Loucy (cell line): ENCODE measurements around the gene MSH2.

Experiments used
- H2AFZ ChIP-seq: fragments of 200-600 bp; sonication (generic); 2 replicates; pipeline ENCODE4 v1.6.0; 2016; ENCODE audit warnings: antibody characterized with exemption, mild to moderate bottlenecking, low read length, moderate library complexity
- H3F3A ChIP-seq: fragments of 200-600 bp; 2 replicates; pipeline ENCODE4 v1.6.0; 2016; ENCODE audit warnings: antibody characterized with exemption, low read depth, mild to moderate bottlenecking
- H3K27me3 ChIP-seq: fragments of 200-600 bp; sonication (generic); 2 replicates; pipeline ENCODE4 v1.6.1; 2014; ENCODE audit warnings: low read length, mild to moderate bottlenecking; ENCODE audit not compliant: insufficient read depth, poor library complexity, severe bottlenecking
- H3K36me3 ChIP-seq: fragments of 200-600 bp; sonication (generic); 2 replicates; pipeline ENCODE4 v1.6.1; 2016; ENCODE audit warnings: low read length; ENCODE audit not compliant: insufficient read depth
- H3K4me1 ChIP-seq: fragments of 200-600 bp; sonication (generic); 2 replicates; pipeline ENCODE4 v1.5.1; 2014; ENCODE audit warnings: low read length, mild to moderate bottlenecking; ENCODE audit not compliant: insufficient read depth, poor library complexity, severe bottlenecking
- H3K4me2 ChIP-seq: fragments of 200-600 bp; sonication (generic); 2 replicates; pipeline ENCODE4 v1.6.0; 2014; ENCODE audit warnings: antibody characterized with exemption, low read length, low read depth, mild to moderate bottlenecking; ENCODE audit not compliant: poor library complexity, severe bottlenecking
- H3K4me3 ChIP-seq: fragments of 200-600 bp; sonication (generic); 2 replicates; pipeline ENCODE4 v1.5.1; 2014; ENCODE audit warnings: low read length, mild to moderate bottlenecking, mixed read lengths; ENCODE audit not compliant: poor library complexity, severe bottlenecking
- H3K79me2 ChIP-seq: fragments of 200-600 bp; sonication (generic); 2 replicates; pipeline ENCODE4 v1.6.1; 2014; ENCODE audit warnings: low read length; ENCODE audit not compliant: insufficient read depth
- H3K9ac ChIP-seq: fragments of 200-600 bp; sonication (generic); 2 replicates; pipeline ENCODE4 v1.6.0; 2014; ENCODE audit warnings: mild to moderate bottlenecking, low read depth, low read length, moderate library complexity; ENCODE audit not compliant: poor library complexity, severe bottlenecking
- H3K9me2 ChIP-seq: fragments of 200-600 bp; sonication (generic); replicated peaks from 2 replicates; pipeline ENCODE4 v1.6.1; 2016; ENCODE audit warnings: low read depth, low read length, mixed read lengths
- H3K9me3 ChIP-seq: fragments of 200-600 bp; sonication (generic); 2 replicates; pipeline ENCODE4 v1.6.1; 2014; ENCODE audit warnings: mild to moderate bottlenecking, antibody characterized with exemption, low read length, low read depth; ENCODE audit not compliant: insufficient read depth
- H4K20me1 ChIP-seq: fragments of 200-600 bp; sonication (generic); 2 replicates; pipeline ENCODE4 v1.6.0; 2014; ENCODE audit warnings: antibody characterized with exemption, low read length, mild to moderate bottlenecking; ENCODE audit not compliant: insufficient read depth, poor library complexity, severe bottlenecking
- EZH2phosphoT487 ChIP-seq: fragments of 200-600 bp; IDR thresholded peaks from 2 replicates; pipeline ENCODE4 v1.6.1; 2018; ENCODE audit warnings: antibody characterized with exemption, mild to moderate bottlenecking, moderate library complexity, borderline replicate concordance
- TF ChIP-seq, protein P1 (sequence below): fragments of 200-600 bp; sonication (generic); conservative IDR thresholded peaks from 2 replicates; pipeline ENCODE4 v1.5.1; 2014; ENCODE audit warnings: mild to moderate bottlenecking, antibody characterized with exemption, low read length

MSH2 gene

DNA sequence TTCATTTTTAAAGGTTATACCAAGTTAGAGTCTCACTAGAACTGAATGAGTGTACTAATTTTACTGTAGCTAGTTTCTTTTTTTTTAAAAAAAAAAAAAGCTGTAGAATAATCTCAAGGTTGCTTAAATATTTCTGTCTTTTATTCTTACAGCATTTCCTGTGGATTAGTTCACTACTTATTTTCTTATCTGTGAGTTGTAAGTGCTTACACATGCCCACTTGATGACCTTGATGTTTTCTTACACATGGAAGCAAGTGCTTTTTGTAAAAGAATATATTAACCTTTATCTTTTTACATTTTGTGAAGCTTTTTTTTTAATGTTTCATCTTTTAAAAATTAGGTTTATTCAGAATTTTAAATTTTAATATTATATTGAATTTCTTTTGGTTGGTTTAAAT is 57.8 kb downstream of the MSH2 start:
- no peak overlapping the region for H3K4me2 ChIP-seq
- H3K79me2 ChIP-seq, result peaks cover 9% of the 10 kb centered on the region; the same call in 1 of the 2 replicates
- H4K20me1 ChIP-seq, result no peaks in the 10 kb centered on the region
- H3K4me3 ChIP-seq, result no peak overlapping the region
- peaks cover 50% of the 10 kb centered on the region for H3K36me3 ChIP-seq
- H2AFZ ChIP-seq, result no peak overlapping the region
- no peak for TF ChIP-seq EZH2phosphoT487
- TF ChIP-seq, protein P1, sequence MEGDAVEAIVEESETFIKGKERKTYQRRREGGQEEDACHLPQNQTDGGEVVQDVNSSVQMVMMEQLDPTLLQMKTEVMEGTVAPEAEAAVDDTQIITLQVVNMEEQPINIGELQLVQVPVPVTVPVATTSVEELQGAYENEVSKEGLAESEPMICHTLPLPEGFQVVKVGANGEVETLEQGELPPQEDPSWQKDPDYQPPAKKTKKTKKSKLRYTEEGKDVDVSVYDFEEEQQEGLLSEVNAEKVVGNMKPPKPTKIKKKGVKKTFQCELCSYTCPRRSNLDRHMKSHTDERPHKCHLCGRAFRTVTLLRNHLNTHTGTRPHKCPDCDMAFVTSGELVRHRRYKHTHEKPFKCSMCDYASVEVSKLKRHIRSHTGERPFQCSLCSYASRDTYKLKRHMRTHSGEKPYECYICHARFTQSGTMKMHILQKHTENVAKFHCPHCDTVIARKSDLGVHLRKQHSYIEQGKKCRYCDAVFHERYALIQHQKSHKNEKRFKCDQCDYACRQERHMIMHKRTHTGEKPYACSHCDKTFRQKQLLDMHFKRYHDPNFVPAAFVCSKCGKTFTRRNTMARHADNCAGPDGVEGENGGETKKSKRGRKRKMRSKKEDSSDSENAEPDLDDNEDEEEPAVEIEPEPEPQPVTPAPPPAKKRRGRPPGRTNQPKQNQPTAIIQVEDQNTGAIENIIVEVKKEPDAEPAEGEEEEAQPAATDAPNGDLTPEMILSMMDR, result no peak
- no peaks in the 10 kb centered on the region for H3K9me2 ChIP-seq
- H3K27me3 ChIP-seq, result no peaks in the 10 kb centered on the region
- no peak overlapping the region for H3K9ac ChIP-seq
- no peaks in the 10 kb centered on the region for H3K9me3 ChIP-seq
- H3F3A ChIP-seq, result peaks cover 7% of the 10 kb centered on the region; the same call in 1 of the 2 replicates
- peaks cover 30% of the 10 kb centered on the region for H3K4me1 ChIP-seq

DNA sequence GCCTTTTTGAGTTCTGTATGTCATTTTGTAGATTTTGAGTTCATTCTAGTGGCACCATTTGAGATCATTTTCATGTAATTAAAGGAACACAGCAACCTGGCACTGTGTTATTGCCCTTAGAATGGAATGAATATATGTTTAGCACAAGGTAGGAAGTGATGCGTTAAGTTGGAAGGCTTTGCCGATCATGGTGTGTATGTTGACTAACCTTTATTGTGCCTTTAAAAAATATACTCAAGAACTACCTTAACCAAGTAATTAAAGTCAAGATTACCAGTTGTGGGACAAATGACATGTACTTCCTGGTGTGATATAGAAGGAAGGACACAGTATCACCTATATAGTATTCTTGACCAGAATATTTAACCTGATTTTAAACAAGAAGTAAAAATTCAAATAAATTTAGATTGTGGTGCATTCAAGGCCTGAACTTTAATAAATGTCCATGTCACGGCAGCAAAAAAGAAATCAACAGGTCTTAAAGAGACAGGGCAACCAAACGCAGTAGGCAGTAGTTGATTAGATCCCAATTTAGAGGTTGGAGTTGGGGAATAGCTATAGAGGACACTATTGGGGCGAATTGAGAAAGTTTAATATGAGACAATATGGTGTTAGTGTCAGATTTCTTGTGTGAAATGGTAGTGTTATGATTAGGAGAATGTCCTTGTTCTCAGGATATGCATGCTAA is 68.6 kb downstream of the MSH2 start:
- no peak overlapping the region for H3K9ac ChIP-seq
- peaks cover 77% of the 10 kb centered on the region for H3K36me3 ChIP-seq

DNA sequence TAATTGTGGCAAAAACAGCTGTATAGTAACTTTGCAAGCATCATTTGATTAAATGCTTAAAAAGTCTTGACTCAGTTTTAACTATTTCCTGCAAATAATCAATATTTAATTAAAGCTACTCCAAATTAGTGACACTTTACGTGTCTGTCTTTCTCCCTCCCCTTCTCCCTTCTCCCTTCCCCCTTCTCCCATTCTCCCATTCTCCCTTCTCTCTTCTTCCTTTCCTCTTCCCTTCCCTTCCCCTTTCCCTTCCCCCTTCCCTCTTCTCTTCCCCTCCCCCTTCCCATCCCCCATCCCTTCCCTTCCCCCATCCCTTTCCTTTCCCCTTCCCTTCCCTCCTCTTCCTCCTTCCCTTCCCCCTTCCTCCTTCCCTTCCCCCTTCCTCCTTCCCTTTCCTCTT is 76.9 kb downstream of the MSH2 start:
- H3K9me2 ChIP-seq, result no peaks in the 10 kb centered on the region
- no peaks in the 10 kb centered on the region for H3K9me3 ChIP-seq
- H3K27me3 ChIP-seq, result no peaks in the 10 kb centered on the region
- TF ChIP-seq, protein P1, result no peak
- TF ChIP-seq EZH2phosphoT487, result no peak
- H3F3A ChIP-seq, result no peaks in the 10 kb centered on the region
- H3K4me1 ChIP-seq, result no peaks in the 10 kb centered on the region
- H2AFZ ChIP-seq, result no peak overlapping the region
- no peaks in the 10 kb centered on the region for H3K79me2 ChIP-seq
- H3K4me2 ChIP-seq, result no peak overlapping the region
- peaks cover 74% of the 10 kb centered on the region for H3K36me3 ChIP-seq
- no peak overlapping the region for H3K9ac ChIP-seq
- no peaks in the 10 kb centered on the region for H4K20me1 ChIP-seq
- no peak overlapping the region for H3K4me3 ChIP-seq

More for the DNA sequence above, 68.6 kb downstream of the MSH2 start:
- Histone ChIP-seq H3K27me3 (no peaks in the 10 kb centered on the region), H3K9me3 (no peaks in the 10 kb centered on the region), H3K4me1 (no peaks in the 10 kb centered on the region), H3K9me2 (no peaks in the 10 kb centered on the region), H3K4me3 (no peak overlapping the region), H3F3A (no peaks in the 10 kb centered on the region), H3K4me2 (no peak overlapping the region), H2AFZ (no peak overlapping the region), H4K20me1 (no peaks in the 10 kb centered on the region), H3K79me2 (no peaks in the 10 kb centered on the region)
- TF ChIP-seq EZH2phosphoT487, result no peak
- TF ChIP-seq, protein P1, result no peak
